ENCODE data around the gene ZNF474. TPM values are rescaled to one million over a fixed set of nuclear protein-coding genes. Genes with fewer than 3 reads are reported as not detected.

ZNF474 gene
- total RNA-seq, 1 experiment from 2014 or later: not detected

DNA sequence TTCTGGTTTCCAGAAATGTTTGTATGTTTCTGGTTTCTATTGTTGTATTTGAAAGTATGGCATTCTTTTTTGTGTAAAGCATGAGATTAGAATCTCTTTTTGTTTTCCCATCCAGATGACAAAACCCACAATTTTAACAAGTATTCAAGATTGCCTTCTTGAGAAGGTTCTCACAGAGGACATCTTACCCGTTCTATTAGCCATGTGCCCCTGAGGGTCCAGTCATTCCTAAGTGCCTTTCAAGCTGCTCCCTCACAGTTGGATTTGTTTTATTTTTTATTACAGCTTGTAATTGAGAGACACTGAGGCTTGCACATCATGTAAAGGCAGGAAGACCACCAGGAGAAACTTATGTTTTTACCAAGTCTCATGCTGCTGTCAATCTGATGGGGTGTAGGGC is 32.0 kb upstream of the ZNF474 start:
- H3K9me3 Mint-ChIP-seq: no peaks in the 10 kb centered on the region
- H3K36me3 Mint-ChIP-seq: no peaks in the 10 kb centered on the region
- ATAC-seq: no peak
- H3K4me1 Mint-ChIP-seq: peaks cover 24% of the 10 kb centered on the region
- POLR2A ChIA-PET: no interaction called here
- no peak overlapping the region for H3K4me3 Mint-ChIP-seq
- no peaks in the 10 kb centered on the region for H3K27me3 Mint-ChIP-seq (ENCODE audit: low read depth)
- H3K27ac Mint-ChIP-seq: no peak overlapping the region
- no peak for DNase-seq (ENCODE audit: low spot score)
- no peak for TF ChIP-seq ZNF671 (CRISPR knock-in tag; IDR thresholded peaks at IDR 0.05)
- TF ChIP-seq AFF4 (CRISPR knock-in tag; IDR thresholded peaks at IDR 0.05; ENCODE audit: borderline replicate concordance): no peak
- TF ChIP-seq MXD4 (CRISPR knock-in tag; IDR thresholded peaks at IDR 0.05; ENCODE audit: borderline replicate concordance): no peak
- TF ChIP-seq TEAD1 (CRISPR knock-in tag; IDR thresholded peaks at IDR 0.05): no peak
- no peak for TF ChIP-seq JAZF1 (CRISPR knock-in tag; IDR thresholded peaks at IDR 0.05)
- TF ChIP-seq, protein P1, sequence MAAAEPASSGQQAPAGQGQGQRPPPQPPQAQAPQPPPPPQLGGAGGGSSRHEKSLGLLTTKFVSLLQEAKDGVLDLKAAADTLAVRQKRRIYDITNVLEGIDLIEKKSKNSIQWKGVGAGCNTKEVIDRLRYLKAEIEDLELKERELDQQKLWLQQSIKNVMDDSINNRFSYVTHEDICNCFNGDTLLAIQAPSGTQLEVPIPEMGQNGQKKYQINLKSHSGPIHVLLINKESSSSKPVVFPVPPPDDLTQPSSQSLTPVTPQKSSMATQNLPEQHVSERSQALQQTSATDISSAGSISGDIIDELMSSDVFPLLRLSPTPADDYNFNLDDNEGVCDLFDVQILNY (CRISPR knock-in tag; IDR thresholded peaks at IDR 0.05): no peak
- TF ChIP-seq ZNF423 (CRISPR knock-in tag; IDR thresholded peaks at IDR 0.05): no peak
- TF ChIP-seq, protein P2, sequence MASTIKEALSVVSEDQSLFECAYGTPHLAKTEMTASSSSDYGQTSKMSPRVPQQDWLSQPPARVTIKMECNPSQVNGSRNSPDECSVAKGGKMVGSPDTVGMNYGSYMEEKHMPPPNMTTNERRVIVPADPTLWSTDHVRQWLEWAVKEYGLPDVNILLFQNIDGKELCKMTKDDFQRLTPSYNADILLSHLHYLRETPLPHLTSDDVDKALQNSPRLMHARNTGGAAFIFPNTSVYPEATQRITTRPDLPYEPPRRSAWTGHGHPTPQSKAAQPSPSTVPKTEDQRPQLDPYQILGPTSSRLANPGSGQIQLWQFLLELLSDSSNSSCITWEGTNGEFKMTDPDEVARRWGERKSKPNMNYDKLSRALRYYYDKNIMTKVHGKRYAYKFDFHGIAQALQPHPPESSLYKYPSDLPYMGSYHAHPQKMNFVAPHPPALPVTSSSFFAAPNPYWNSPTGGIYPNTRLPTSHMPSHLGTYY (CRISPR knock-in tag; IDR thresholded peaks at IDR 0.05): no peak
- no peak for TF ChIP-seq TEAD4 (CRISPR knock-in tag; IDR thresholded peaks at IDR 0.05)
- TF ChIP-seq, protein P3, sequence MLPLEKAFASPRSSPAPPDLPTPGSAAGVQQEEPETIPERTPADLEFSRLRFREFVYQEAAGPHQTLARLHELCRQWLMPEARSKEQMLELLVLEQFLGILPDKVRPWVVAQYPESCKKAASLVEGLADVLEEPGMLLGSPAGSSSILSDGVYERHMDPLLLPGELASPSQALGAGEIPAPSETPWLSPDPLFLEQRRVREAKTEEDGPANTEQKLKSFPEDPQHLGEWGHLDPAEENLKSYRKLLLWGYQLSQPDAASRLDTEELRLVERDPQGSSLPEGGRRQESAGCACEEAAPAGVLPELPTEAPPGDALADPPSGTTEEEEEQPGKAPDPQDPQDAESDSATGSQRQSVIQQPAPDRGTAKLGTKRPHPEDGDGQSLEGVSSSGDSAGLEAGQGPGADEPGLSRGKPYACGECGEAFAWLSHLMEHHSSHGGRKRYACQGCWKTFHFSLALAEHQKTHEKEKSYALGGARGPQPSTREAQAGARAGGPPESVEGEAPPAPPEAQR (CRISPR knock-in tag; IDR thresholded peaks at IDR 0.05): no peak
- no peak for TF ChIP-seq ZNF396 (CRISPR knock-in tag; IDR thresholded peaks at IDR 0.05; ENCODE audit: borderline replicate concordance)
- no peak for TF ChIP-seq NFYB (CRISPR knock-in tag; conservative IDR thresholded peaks at IDR 0.05; ENCODE audit: low read depth)
- TF ChIP-seq, protein P4, sequence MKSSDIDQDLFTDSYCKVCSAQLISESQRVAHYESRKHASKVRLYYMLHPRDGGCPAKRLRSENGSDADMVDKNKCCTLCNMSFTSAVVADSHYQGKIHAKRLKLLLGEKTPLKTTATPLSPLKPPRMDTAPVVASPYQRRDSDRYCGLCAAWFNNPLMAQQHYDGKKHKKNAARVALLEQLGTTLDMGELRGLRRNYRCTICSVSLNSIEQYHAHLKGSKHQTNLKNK (CRISPR knock-in tag; IDR thresholded peaks at IDR 0.05): no peak
- no peak for TF ChIP-seq FOXK1 (CRISPR knock-in tag; IDR thresholded peaks at IDR 0.05)
- TF ChIP-seq RORB (CRISPR knock-in tag; IDR thresholded peaks at IDR 0.05): no peak
- TF ChIP-seq GRHL2 (CRISPR knock-in tag; IDR thresholded peaks at IDR 0.05; ENCODE audit: insufficient replicate concordance, severe bottlenecking): no peak
- TF ChIP-seq FOXP1 (CRISPR knock-in tag; IDR thresholded peaks at IDR 0.05; ENCODE audit: borderline replicate concordance): no peak
- CTCF ChIA-PET: no interaction called here

- ChIA-PET POLR2A (no interaction called here), CTCF (interaction anchor here (1.5 kb wide), 1 partner anchor 57 kb away, joined by 7 read pairs; no protein-coding TSS in a partner anchor)
- Mint-ChIP-seq H3K4me1 (peaks cover 24% of the 10 kb centered on the region), H3K36me3 (no peaks in the 10 kb centered on the region), H3K9me3 (no peaks in the 10 kb centered on the region), H3K27me3 (ENCODE audit: low read depth) (no peaks in the 10 kb centered on the region), H3K27ac (no peak overlapping the region), H3K4me3 (no peak overlapping the region)
- DNase-seq (ENCODE audit: low spot score): no peak
- ATAC-seq: peak; percentile 76
- no peak for TF ChIP-seq ZNF121 (CRISPR knock-in tag; IDR thresholded peaks at IDR 0.05)
- no peak for TF ChIP-seq IRF2 (CRISPR knock-in tag; IDR thresholded peaks at IDR 0.05; ENCODE audit: borderline replicate concordance, low read depth)
- no peak for TF ChIP-seq STAT6 (CRISPR knock-in tag; conservative IDR thresholded peaks at IDR 0.05; ENCODE audit: low read depth)
- TF ChIP-seq NR1H2 (CRISPR knock-in tag; IDR thresholded peaks at IDR 0.05): no peak
- TF ChIP-seq, protein P5, sequence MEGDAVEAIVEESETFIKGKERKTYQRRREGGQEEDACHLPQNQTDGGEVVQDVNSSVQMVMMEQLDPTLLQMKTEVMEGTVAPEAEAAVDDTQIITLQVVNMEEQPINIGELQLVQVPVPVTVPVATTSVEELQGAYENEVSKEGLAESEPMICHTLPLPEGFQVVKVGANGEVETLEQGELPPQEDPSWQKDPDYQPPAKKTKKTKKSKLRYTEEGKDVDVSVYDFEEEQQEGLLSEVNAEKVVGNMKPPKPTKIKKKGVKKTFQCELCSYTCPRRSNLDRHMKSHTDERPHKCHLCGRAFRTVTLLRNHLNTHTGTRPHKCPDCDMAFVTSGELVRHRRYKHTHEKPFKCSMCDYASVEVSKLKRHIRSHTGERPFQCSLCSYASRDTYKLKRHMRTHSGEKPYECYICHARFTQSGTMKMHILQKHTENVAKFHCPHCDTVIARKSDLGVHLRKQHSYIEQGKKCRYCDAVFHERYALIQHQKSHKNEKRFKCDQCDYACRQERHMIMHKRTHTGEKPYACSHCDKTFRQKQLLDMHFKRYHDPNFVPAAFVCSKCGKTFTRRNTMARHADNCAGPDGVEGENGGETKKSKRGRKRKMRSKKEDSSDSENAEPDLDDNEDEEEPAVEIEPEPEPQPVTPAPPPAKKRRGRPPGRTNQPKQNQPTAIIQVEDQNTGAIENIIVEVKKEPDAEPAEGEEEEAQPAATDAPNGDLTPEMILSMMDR (IDR thresholded peaks at IDR 0.05): no peak
- no peak for TF ChIP-seq NFYB (CRISPR knock-in tag; conservative IDR thresholded peaks at IDR 0.05; ENCODE audit: low read depth)
Measured at GRCh38 chr5:122099060-122099790, 30.1 kb upstream of the ZNF474 start.

Data from WTC11 (cell line).